Stomach (tissue), 9 donors: ENCODE data around the gene ZNF282. TPM values are rescaled to one million over a fixed set of nuclear protein-coding genes. Genes with fewer than 3 reads are reported as not detected.
"Not testable (repeated sequence)": the region's sequence is repeated elsewhere in the genome, so short reads cannot be mapped to it uniquely, and the experiment has no call there.

Experiments used
- DNase-seq, 2 donors: peaks; one replicate each; pipeline versions ENCODE4 v3.0.0 to v3.0.0-alpha.2; 2013 to 2019
- H3K27ac ChIP-seq, 5 donors: fragments of 200-600 bp in 4 of 5; sonication (generic) in 4 of 5; one replicate each; pipeline ENCODE4 v1.5.1; 2013 to 2019; ENCODE audit warnings: mild to moderate bottlenecking in 1 of 5, moderate library complexity in 1 of 5
- H3K27me3 ChIP-seq, 3 donors: fragments of 200-600 bp; sonication (generic); one replicate each; pipeline ENCODE4 v1.5.1; 2017 to 2019; ENCODE audit warnings: mixed run types in 1 of 3
- H3K36me3 ChIP-seq, 4 donors: fragments of 200-600 bp; sonication (generic); 1 replicate in 3 of 4; 2 replicates in 1 of 4; pipeline ENCODE4 v1.5.1; 2016 to 2019
- H3K4me1 ChIP-seq, 4 donors: fragments of 200-600 bp; sonication (generic); one replicate each; pipeline ENCODE4 v1.5.1; 2016 to 2019
- H3K4me3 ChIP-seq, 4 donors: fragments of 200-600 bp; sonication (generic) in 3 of 4; one replicate each; pipeline ENCODE4 v1.5.1; 2016 to 2019; ENCODE audit warnings: mild to moderate bottlenecking in 1 of 4
- H3K9me3 ChIP-seq, 4 donors: fragments of 200-600 bp; sonication (generic); one replicate each; pipeline ENCODE4 v1.5.1; 2016 to 2019
- EP300 ChIP-seq: sonication (generic); formaldehyde crosslinking; IDR thresholded peaks from one replicate; pipeline ENCODE4 v1.6.1; 2017; ENCODE audit warnings: antibody characterized with exemption
- POLR2A ChIP-seq, 4 donors: fragments of 450-650 bp; IDR thresholded peaks; one replicate each; pipeline ENCODE4 v1.6.1; 2016; ENCODE audit warnings: antibody characterized with exemption in 4 of 4, control low read depth in 2 of 4, mild to moderate bottlenecking in 1 of 4, moderate library complexity in 1 of 4
- POLR2AphosphoS5 ChIP-seq, 3 donors: sonication (generic); formaldehyde crosslinking; IDR thresholded peaks; one replicate each; pipeline ENCODE4 v1.6.1; 2016; ENCODE audit warnings: antibody characterized with exemption in 3 of 3
- WGBS, 5 donors: extraction: QIAGEN DNeasy Blood & Tissue Kit in 3 of 5; methylation state at CpG; one replicate each; pipeline versions ENCODE4 v1.1.5 to v1.1.7; 2013 to 2018; 5-methylcytosine and 5-hydroxymethylcytosine counted together
- intact Hi-C: fragments of 100-400 bp; cut with DNase I; formaldehyde crosslinking; loops from one replicate; pipeline ENCODE4 v1.15.1; 2023; ENCODE audit warnings: low total_unique reads
- polyA plus RNA-seq, 3 donors: library from polyadenylated mRNA; stranded (reverse); fragments of 200-250 nt; gene quantifications; one replicate each; pipeline ENCODE4 v1.2.3, GENCODE V29; 2013
- small RNA-seq, 4 donors: library from RNA; depleted of rRNA; stranded (forward); fragments of <200 nt; gene quantifications; one replicate each; pipeline ENCODE3, GENCODE V24; 2016
- total RNA-seq, 5 donors: library from RNA; depleted of rRNA; stranded (reverse); fragments of >200 nt; gene quantifications; one replicate each; pipeline versions ENCODE4 v1.1.0 to v1.2.3, GENCODE V29; 2014 to 2016
- TF ChIP-seq, protein P1 (sequence below), 7 experiments: fragments of 450-650 bp in 4 of 7; fragments of 200-600 bp in 3 of 7; sonication (generic) in 3 of 7; IDR thresholded peaks; one replicate each; pipeline ENCODE4 v1.5.1; 2016 to 2019; ENCODE audit warnings: antibody characterized with exemption in 7 of 7, control low read depth in 2 of 7, mild to moderate bottlenecking in 1 of 7
- donor health status: healthy with polysubstance abuse.
- donor health status: Bipolar disorder and iron deficiency.
- donor health status: healthy.

ZNF282 gene
- total and polyA plus RNA-seq, 8 donors, result 8.4 to 86.0 (median 13.9) TPM

DNA sequence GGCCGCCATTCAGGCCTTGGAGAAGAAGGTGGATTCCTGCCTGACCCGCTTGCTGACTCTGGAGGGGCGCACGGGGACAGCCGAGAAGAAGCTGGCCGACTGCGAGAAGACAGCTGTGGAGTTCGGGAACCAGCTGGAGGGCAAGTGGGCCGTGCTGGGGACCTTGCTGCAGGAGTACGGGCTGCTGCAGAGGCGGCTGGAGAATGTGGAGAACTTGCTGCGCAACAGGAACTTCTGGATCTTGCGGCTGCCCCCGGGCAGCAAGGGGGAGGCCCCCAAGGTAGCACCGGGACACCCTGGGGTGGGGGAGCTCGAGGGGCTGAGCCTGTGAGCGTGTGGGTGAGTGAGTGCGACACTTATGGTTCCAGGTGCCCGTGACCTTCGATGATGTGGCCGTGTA lies 71.1 kb downstream of the ZNF282 start:
- Histone ChIP-seq H3K9me3 (no peaks in the 10 kb centered on the region), H3K27ac (no peak overlapping the region), H3K27me3 (no peaks in the 10 kb centered on the region), H3K4me1 (peaks cover 12 to 30% (median 21%) of the 10 kb centered on the region in 4 donors), H3K36me3 (peaks cover 26 to 70% (median 63%) of the 10 kb centered on the region in 4 donors), H3K4me3 (no peak overlapping the region)
- TF ChIP-seq POLR2A (IDR thresholded peaks at IDR 0.05) (no peak), EP300 (no peak), POLR2AphosphoS5 (IDR thresholded peaks at IDR 0.05) (no peak)
- TF ChIP-seq, protein P1, sequence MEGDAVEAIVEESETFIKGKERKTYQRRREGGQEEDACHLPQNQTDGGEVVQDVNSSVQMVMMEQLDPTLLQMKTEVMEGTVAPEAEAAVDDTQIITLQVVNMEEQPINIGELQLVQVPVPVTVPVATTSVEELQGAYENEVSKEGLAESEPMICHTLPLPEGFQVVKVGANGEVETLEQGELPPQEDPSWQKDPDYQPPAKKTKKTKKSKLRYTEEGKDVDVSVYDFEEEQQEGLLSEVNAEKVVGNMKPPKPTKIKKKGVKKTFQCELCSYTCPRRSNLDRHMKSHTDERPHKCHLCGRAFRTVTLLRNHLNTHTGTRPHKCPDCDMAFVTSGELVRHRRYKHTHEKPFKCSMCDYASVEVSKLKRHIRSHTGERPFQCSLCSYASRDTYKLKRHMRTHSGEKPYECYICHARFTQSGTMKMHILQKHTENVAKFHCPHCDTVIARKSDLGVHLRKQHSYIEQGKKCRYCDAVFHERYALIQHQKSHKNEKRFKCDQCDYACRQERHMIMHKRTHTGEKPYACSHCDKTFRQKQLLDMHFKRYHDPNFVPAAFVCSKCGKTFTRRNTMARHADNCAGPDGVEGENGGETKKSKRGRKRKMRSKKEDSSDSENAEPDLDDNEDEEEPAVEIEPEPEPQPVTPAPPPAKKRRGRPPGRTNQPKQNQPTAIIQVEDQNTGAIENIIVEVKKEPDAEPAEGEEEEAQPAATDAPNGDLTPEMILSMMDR (IDR thresholded peaks at IDR 0.05), result no peak
- WGBS, 5 donors, result 93 to 97% (median 94%) methylated on average over 20 to 21 of the region's 21 CpGs
- no peak for DNase-seq
- intact Hi-C loops, result no loop called here

DNA sequence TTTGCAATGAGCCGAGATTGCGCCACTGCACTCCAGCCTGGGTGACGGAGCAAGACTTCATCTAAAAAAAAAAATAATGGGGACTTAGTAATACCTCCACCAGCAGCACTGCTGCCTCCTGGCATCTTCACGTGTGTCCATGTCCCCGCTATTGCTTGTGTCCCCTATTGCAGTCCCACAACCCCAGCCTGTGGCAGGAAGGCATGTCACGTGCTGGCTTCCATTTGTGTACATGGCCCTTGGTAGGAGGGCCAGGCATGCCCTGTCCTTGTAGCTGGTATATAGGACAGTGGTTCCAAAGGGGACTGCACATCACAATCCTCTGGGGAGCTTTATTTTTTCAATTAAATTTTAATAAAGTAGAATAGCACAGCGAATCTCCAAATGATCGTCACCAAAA lies 72.4 kb downstream of the ZNF282 start:
- 90 to 97% (median 94%) methylated on average over 8 of the region's 8 CpGs for WGBS, 5 donors
- H3K27me3 ChIP-seq, result no peaks in the 10 kb centered on the region
- H3K9me3 ChIP-seq, result no peaks in the 10 kb centered on the region
- TF ChIP-seq, protein P1 (IDR thresholded peaks at IDR 0.05), result no peak
- no peak for TF ChIP-seq POLR2A (IDR thresholded peaks at IDR 0.05)
- TF ChIP-seq EP300, result no peak
- no peak for TF ChIP-seq POLR2AphosphoS5 (IDR thresholded peaks at IDR 0.05)
- intact Hi-C loops, result no loop called here
- H3K4me3 ChIP-seq, result no peak overlapping the region
- H3K4me1 ChIP-seq, result peaks cover 3 to 23% (median 15%) of the 10 kb centered on the region in 4 donors
- peaks cover 26 to 82% (median 76%) of the 10 kb centered on the region in 4 donors for H3K36me3 ChIP-seq
- no peak overlapping the region for H3K27ac ChIP-seq
- no peak for DNase-seq

GRCh38 chr7:149274424-149274823 lies 79.1 kb downstream of the ZNF282 start:
- intact Hi-C loops, H3K4me1 ChIP-seq, H3K27ac ChIP-seq, DNase-seq, H3K9me3 ChIP-seq, H3K4me3 ChIP-seq, H3K27me3 ChIP-seq: not testable (repeated sequence)
- H3K36me3 ChIP-seq, result peaks cover 18 to 98% (median 92%) of the 10 kb centered on the region in 4 donors
- 89 to 98% (median 98%) methylated on average over 8 of the region's 8 CpGs for WGBS, 5 donors

Small RNAs within 50 kb of the gene (small RNA-seq; reads per million reads assigned to genes)
- gene AC004890.1, result 0 reads per million in 4 donors

Other genes starting within 250 kb of the ZNF282 start
- 100 to 1,000 TPM in 3 of 5 donors, 10 to 100 TPM in 2; 26.8 to 185 (median 176) TPM for gene PDIA4, start 167.0 kb upstream of the ZNF282 start, total RNA-seq
- 10 to 100 TPM; 13.7 to 55.0 (median 35.8) TPM for gene PDIA4, start 167.0 kb upstream of the ZNF282 start, polyA plus RNA-seq
- 10 to 100 TPM in 1 of 5 donors, 1 to 10 TPM in 4; 1.3 to 23.5 (median 8.2) TPM for gene ZNF786, start 104.8 kb upstream of the ZNF282 start, total RNA-seq
- gene ZNF786, start 104.8 kb upstream of the ZNF282 start, polyA plus RNA-seq, result 1 to 10 TPM; 1.6 to 2.6 (median 2.3) TPM
- 1 to 10 TPM in 2 of 5 donors, under 1 TPM in 2, not detected in 1; under 0.01 to 6.1 (median 1.6) TPM for gene ZNF425, start 69.2 kb upstream of the ZNF282 start, total RNA-seq
- gene ZNF425, start 69.2 kb upstream of the ZNF282 start, polyA plus RNA-seq, result 1 to 10 TPM in 2 of 3 donors, under 1 TPM in 1; 0.93 to 1.4 (median 1.2) TPM
- 10 to 100 TPM; 11.7 to 55.4 (median 13.9) TPM for gene ZNF398, start 48.1 kb upstream of the ZNF282 start, total RNA-seq
- 1 to 10 TPM; 2.1 to 3.7 (median 2.5) TPM for gene ZNF398, start 48.1 kb upstream of the ZNF282 start, polyA plus RNA-seq
- gene ZNF212, start 44.1 kb downstream of the ZNF282 start, total RNA-seq, result 10 to 100 TPM in 2 of 5 donors, 1 to 10 TPM in 3; 2.9 to 42.9 (median 7.3) TPM
- 1 to 10 TPM; 5.4 to 6.4 (median 6.4) TPM for gene ZNF212, start 44.1 kb downstream of the ZNF282 start, polyA plus RNA-seq
- 10 to 100 TPM in 4 of 5 donors, 1 to 10 TPM in 1; 8.5 to 31.2 (median 15.4) TPM for gene ZNF783, start 66.7 kb downstream of the ZNF282 start, total RNA-seq
- 1 to 10 TPM; 3.7 to 6.5 (median 4.1) TPM for gene ZNF783, start 66.7 kb downstream of the ZNF282 start, polyA plus RNA-seq